DOHH2 (cell line): Measurements from ENCODE around the gene KNG1.
"Not testable (repeated sequence)": the region's sequence is repeated elsewhere in the genome, so short reads cannot be mapped to it uniquely, and the experiment has no call there.

Experiments
- CTCF ChIP-seq: fragments of 200-600 bp; sonication (generic); IDR thresholded peaks from one replicate; pipeline ENCODE4 v1.5.1; 2014; ENCODE audit warnings: antibody characterized with exemption, mild to moderate bottlenecking, low read depth, low read length; ENCODE audit not compliant: poor library complexity, severe bottlenecking
- EZH2phosphoT487 ChIP-seq: fragments of 200-600 bp; sonication (generic); IDR thresholded peaks from 2 replicates; pipeline ENCODE4 v1.6.1; 2017; ENCODE audit warnings: borderline replicate concordance, mild to moderate bottlenecking, antibody characterized with exemption, low read length, moderate library complexity, mixed read lengths

GRCh38 chr3:186690304-186690703 lies 26.9 kb upstream of the KNG1 start:
- TF ChIP-seq CTCF, EZH2phosphoT487: not testable (repeated sequence)
